Astrocyte of the cerebellum (primary cell): ENCODE measurements around the gene ECM1.

ENCODE experiments used
- DNase-seq: peaks from one replicate; pipeline ENCODE4 v3.0.0-alpha.2; 2011; ENCODE audit warnings: low read depth
- H3K4me3 ChIP-seq: 2 replicates; pipeline ENCODE4 v1.5.1; 2011; ENCODE audit warnings: mild to moderate bottlenecking, low read depth, low read length, moderate library complexity
- in situ Hi-C: cut with HindIII; loops from 2 replicates; pipeline ENCODE4 v1.10.0; 2017; ENCODE audit warnings: low sequenced_read_pairs
- TF ChIP-seq, protein P1 (sequence below): IDR thresholded peaks from 2 replicates; pipeline ENCODE4 v1.5.1; 2012; ENCODE audit warnings: low read length, low read depth, moderate library complexity, mild to moderate bottlenecking; ENCODE audit errors: missing control alignments

The ECM1 gene

DNA sequence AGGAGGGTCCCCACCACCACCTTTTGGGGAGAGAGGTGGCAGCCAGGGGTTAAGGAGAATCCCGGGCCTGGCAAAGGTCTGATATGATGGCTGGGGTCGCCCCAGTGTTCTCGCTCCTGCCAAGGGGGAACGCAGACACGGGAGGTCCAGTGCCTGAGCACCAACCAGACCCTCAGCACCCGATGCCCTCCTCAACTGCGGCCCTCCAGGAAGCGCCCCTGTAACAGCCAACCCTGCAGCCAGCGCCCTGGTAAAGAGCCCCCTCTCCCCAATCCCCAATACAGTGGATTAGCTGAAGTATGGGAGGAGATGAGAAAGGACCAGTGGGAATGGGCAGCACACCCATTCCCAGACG, 51.7 kb downstream of the ECM1 start:
- TF ChIP-seq, protein P1, sequence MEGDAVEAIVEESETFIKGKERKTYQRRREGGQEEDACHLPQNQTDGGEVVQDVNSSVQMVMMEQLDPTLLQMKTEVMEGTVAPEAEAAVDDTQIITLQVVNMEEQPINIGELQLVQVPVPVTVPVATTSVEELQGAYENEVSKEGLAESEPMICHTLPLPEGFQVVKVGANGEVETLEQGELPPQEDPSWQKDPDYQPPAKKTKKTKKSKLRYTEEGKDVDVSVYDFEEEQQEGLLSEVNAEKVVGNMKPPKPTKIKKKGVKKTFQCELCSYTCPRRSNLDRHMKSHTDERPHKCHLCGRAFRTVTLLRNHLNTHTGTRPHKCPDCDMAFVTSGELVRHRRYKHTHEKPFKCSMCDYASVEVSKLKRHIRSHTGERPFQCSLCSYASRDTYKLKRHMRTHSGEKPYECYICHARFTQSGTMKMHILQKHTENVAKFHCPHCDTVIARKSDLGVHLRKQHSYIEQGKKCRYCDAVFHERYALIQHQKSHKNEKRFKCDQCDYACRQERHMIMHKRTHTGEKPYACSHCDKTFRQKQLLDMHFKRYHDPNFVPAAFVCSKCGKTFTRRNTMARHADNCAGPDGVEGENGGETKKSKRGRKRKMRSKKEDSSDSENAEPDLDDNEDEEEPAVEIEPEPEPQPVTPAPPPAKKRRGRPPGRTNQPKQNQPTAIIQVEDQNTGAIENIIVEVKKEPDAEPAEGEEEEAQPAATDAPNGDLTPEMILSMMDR: no peak
- no peak overlapping the region for H3K4me3 ChIP-seq
- DNase-seq: no peak
- in situ Hi-C loops: no loop called here

DNA sequence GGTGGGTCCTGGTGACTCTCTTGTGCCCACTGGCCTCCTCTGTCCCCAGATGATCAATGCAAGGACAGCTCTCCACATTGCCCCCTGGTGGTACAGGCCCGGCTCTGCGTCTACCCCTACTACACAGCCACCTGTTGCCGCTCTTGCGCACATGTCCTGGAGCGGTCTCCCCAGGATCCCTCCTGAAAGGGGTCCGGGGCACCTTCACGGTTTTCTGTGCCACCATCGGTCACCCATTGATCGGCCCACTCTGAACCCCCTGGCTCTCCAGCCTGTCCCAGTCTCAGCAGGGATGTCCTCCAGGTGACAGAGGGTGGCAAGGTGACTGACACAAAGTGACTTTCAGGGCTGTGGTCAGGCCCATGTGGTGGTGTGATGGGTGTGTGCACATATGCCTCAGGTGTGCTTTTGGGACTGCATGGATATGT, 52.1 kb downstream of the ECM1 start:
- no peak for DNase-seq
- TF ChIP-seq, protein P1: peak; percentile 93
- H3K4me3 ChIP-seq: no peak overlapping the region
- in situ Hi-C loops: no loop called here

DNA sequence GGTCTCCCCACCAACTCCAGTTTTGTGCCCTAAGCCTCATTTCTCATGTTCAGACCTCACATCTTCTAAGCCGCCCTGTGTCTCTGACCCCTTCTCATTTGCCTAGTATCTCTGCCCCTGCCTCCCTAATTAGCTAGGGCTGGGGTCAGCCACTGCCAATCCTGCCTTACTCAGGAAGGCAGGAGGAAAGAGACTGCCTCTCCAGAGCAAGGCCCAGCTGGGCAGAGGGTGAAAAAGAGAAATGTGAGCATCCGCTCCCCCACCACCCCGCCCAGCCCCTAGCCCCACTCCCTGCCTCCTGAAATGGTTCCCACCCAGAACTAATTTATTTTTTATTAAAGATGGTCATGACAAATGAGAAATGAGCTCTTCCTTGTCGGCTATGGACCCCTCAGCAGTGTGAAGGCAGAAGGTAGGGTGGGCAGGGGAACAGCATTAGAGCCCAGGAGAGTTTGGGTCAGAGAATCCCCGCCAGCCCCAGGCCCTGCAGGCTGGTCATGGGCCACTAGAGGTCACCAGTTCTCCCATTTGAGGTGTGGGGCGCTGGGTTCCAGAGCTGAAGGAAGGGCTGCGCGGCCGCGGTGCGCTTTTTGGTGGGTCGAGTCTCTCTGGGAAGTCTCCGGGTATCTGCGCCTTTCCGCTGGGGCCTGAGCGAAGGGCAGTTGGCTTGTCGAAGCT, 52.8 kb downstream of the ECM1 start:
- peak overlapping the region; percentile 50 for H3K4me3 ChIP-seq
- TF ChIP-seq, protein P1: peak; percentile 92
- in situ Hi-C loops: no loop called here
- DNase-seq: peak; percentile 72

DNA sequence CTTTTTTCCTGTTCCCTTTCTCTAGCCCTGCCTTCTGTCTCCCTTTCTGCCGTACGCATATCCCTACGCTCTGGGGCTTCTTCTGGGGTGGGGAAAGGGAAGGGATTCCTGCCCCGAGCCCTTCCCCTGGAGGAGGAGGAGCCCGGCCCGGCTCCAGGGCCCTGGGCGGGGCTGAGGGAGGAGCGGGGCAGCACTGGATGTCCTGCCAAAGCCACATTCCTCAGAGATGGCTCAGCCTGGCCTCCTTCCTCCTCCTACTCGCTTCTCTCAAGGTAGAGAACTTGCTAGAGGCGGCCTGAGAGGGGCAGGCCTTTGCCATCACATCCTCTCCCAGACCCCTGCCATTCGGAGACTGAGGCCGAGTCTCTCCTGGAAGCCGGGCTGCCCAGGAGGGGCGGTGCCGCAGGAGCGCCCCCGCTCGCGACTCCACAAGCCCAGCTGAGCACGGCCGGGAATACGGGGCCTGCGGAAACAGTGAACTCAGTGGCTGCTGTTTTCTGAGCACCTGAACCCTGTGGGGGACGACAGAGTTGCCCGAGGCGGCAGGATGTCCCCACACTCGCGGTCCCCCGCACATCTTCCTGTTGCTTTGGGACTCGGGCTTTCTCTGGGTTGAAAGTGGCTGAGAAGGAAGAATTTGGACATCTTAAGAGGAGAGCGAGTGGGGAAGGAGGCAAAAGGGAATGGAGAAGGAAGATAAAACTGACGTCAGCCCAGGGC, 53.5 kb downstream of the ECM1 start:
- H3K4me3 ChIP-seq: peak overlapping the region; percentile 50
- TF ChIP-seq, protein P1: no peak
- peak; percentile 98 for DNase-seq
- in situ Hi-C loops: no loop called here

DNA sequence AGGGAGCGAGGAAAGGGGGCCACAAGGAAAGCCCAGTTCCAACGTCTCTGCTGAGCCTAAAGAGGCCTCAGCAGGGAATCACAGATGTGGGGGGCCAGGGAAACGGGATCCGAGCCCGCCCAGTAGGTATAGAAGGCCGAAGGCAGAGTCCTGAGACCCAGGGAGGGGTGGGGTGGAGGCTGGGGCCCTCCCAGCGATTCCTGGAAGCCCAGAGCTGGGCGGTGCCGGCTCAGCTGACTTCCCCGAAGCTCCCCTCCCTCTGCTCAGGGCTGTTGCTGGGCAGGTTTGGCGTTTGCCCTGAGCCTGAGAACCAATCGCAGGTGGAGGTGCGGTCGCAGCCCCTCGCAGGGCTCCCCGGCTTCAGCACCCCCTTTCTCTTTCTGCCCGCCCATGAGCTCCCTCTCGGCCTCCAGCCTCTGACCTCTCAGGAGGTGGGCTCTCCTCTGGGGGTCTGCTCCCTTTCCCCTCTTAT, 54.1 kb downstream of the ECM1 start:
- TF ChIP-seq, protein P1: no peak
- in situ Hi-C loops: no loop called here
- DNase-seq: peak; percentile 91
- H3K4me3 ChIP-seq: peak overlapping the region; percentile 50

DNA sequence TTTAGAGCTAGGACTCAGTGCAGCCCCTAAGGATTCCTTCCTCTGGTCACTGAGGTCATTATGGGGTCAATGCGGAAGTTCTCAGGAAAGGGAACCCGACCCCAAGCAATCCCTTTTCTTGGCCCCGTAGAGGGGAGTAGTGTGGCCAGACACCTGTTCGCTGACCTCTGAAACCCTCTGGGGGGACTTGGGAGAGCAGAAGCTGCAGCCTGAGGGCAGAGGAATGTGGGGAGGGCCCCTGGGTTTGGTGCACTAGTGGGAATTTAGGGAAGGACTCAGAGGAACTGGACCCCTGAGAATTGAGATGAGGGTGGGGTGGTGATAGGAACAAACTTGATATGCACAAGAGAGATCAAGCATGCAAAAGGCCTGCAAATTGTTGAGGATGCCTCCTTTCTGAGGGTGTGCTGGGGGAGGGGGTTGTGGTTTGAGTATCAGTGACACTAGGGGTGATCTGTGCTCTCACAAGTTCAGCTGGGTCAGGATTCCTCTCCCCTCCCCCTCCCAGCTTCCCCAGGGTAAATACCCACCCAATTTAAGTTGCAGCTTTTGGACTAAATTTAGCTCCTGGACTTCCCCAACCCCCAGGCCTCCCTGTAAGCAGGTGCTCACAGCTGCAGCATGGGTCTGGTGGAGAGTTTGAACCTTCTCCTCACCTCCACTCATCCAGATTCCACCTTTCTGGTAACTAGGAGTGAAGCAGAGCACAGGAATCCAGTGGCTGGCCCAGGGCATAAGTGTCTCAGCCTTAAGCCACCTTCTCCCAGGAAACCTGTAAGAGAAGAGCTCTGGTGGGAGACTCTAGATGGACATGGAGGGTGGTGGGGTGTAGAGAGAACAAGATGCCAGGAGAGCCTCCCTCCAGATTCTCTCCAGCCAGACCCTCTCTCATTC, 54.8 kb downstream of the ECM1 start:
- no peak for DNase-seq
- no peak overlapping the region for H3K4me3 ChIP-seq
- in situ Hi-C loops: no loop called here
- TF ChIP-seq, protein P1: no peak
